Neutrophil (primary cell): ENCODE data around the gene UNC5B.

Experiments
- H3K27ac ChIP-seq: fragments of 200-600 bp; sonication (generic); 2 replicates; pipeline ENCODE4 v1.5.1; 2016; ENCODE audit warnings: mild to moderate bottlenecking, moderate library complexity
- H3K27me3 ChIP-seq: fragments of 200-600 bp; sonication (generic); 2 replicates; pipeline ENCODE4 v1.6.0; 2016; ENCODE audit warnings: mild to moderate bottlenecking
- H3K36me3 ChIP-seq: fragments of 200-600 bp; sonication (generic); 2 replicates; pipeline ENCODE4 v1.5.1; 2017
- H3K4me1 ChIP-seq, 2 experiments: fragments of 200-600 bp in 1 of 2; sonication (generic) in 1 of 2; 1 replicate in 1 of 2; 2 replicates in 1 of 2; pipeline versions ENCODE4 v1.5.1 to v1.6.1; 2013 to 2016; ENCODE audit warnings: low read depth in 1 of 2, low read length in 1 of 2, mild to moderate bottlenecking in 1 of 2, moderate library complexity in 1 of 2; ENCODE audit not compliant: control insufficient read depth in 1 of 2, insufficient read depth in 1 of 2
- H3K4me3 ChIP-seq, 2 experiments: fragments of 200-600 bp in 1 of 2; sonication (generic) in 1 of 2; 1 replicate in 1 of 2; 2 replicates in 1 of 2; pipeline ENCODE4 v1.5.1; 2013 to 2016; ENCODE audit warnings: low read depth in 1 of 2, low read length in 1 of 2, mild to moderate bottlenecking in 1 of 2, moderate library complexity in 1 of 2
- H3K9me3 ChIP-seq: fragments of 200-600 bp; sonication (generic); 2 replicates; pipeline ENCODE4 v1.5.1; 2016
- TF ChIP-seq, protein P1 (sequence below): fragments of 200-600 bp; sonication (generic); IDR thresholded peaks from 2 replicates; pipeline ENCODE4 v1.5.1; 2016; ENCODE audit warnings: antibody characterized with exemption

Gene UNC5B

DNA sequence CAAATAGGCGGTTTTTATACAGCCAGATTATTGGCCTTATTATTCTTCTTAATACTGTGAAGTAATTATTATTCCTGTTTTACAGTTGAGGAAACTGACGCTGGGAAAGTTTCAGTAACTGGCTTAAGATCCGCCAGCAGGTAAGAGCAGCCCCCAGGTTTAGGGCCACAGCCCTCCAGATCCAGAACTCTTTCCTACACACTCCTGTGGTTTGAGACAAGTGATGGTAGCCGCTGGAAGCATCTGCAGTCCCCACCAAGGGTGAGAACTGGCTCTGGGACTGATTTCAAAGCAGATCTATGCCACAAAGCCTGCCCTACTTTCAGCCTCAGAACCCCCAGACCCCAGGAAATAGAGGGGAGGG is 3.0 kb upstream of the UNC5B start:
- Histone ChIP-seq H3K27ac (no peak overlapping the region), H3K27me3 (peaks cover 97% of the 10 kb centered on the region), H3K4me1 (peaks cover 6 to 14% of the 10 kb centered on the region in 2 experiments), H3K9me3 (no peaks in the 10 kb centered on the region), H3K4me3 (no peak overlapping the region), H3K36me3 (no peaks in the 10 kb centered on the region)
- TF ChIP-seq, protein P1, sequence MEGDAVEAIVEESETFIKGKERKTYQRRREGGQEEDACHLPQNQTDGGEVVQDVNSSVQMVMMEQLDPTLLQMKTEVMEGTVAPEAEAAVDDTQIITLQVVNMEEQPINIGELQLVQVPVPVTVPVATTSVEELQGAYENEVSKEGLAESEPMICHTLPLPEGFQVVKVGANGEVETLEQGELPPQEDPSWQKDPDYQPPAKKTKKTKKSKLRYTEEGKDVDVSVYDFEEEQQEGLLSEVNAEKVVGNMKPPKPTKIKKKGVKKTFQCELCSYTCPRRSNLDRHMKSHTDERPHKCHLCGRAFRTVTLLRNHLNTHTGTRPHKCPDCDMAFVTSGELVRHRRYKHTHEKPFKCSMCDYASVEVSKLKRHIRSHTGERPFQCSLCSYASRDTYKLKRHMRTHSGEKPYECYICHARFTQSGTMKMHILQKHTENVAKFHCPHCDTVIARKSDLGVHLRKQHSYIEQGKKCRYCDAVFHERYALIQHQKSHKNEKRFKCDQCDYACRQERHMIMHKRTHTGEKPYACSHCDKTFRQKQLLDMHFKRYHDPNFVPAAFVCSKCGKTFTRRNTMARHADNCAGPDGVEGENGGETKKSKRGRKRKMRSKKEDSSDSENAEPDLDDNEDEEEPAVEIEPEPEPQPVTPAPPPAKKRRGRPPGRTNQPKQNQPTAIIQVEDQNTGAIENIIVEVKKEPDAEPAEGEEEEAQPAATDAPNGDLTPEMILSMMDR: no peak

DNA sequence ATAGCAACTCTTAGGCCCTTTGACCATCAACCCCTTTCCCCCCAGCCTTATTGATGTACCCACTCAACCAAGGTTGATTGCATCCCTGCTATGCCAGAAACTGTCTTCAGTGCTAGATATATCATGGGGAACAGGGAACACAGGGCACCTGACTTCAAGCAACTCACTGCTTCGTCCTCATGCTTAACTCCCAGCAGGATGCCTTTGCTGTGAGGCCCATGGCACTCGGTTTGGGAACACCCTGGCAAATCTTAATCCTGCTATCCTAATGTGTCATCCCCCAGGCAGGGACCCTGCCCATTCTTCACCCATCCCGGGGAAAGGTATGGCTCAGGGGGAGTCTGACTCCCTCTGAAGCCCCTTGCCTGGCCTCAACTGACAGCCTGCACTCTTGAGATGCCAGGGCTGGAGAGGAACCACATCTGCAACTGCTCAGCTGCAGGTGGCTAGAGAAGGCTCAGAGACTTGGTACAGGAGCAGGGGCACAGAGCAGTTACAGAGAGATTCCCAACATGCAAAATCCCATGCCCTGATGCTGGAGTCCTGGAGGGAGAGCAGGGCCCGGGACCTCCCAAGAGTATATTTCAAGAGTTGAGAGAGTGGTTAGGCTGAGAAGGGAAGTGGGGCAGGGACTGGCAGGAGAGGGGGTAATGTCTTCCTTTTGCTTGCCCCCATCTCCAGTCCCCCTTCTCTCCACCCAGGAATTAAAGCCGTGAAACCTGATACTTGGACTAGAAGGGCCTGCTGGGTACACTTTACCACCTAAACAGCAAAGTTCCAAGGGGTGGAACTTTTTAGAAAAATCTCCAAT is 2.4 kb upstream of the UNC5B start:
- Histone ChIP-seq H3K27ac (no peak overlapping the region), H3K9me3 (no peaks in the 10 kb centered on the region), H3K36me3 (no peaks in the 10 kb centered on the region), H3K27me3 (peaks cover 99% of the 10 kb centered on the region), H3K4me3 (no peak overlapping the region), H3K4me1 (peaks cover 6 to 14% of the 10 kb centered on the region in 2 experiments)
- TF ChIP-seq, protein P1: no peak

DNA sequence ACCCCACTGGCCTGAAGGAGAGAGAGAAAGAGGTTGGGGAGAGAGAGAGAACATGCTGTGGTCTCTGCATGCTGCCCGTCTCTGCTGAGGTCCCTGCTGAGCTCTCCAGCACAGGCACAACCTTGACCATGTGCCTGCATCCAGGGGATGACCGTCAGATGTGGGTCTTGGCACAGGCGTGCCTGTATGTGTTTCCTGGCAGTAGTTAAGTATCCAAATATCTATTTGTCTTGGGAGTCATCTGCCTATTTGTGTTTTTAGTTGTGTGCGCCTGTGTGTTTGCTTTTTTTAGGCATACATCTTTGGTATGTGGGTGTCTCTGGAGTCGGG is 1.9 kb upstream of the UNC5B start:
- H3K4me3 ChIP-seq: no peak overlapping the region

DNA sequence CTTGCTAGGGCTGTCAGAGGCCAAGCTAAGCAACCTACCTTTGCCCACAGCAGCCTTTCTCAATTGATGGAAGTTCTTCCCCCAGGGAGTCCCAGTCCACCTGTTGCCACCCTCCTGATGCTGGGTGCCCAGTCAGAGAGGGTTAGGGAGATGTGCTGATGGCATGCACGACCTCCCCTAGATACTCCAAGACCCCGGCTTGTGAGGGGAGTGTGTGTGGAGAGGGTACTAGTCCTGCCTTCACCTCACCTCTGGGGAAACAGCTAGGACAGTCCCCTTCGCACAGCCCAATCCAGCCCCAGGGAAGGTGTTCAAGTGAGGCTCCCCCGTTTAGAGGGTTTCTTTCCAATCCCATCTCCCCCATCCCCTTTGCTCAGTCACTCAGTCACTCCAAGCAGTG is 1.3 kb upstream of the UNC5B start:
- no peak overlapping the region for H3K27ac ChIP-seq
- H3K9me3 ChIP-seq: no peaks in the 10 kb centered on the region
- H3K4me1 ChIP-seq: peaks cover 6 to 14% of the 10 kb centered on the region in 2 experiments
- TF ChIP-seq, protein P1: no peak
- H3K36me3 ChIP-seq: no peaks in the 10 kb centered on the region
- H3K4me3 ChIP-seq: no peak overlapping the region
- H3K27me3 ChIP-seq: peaks cover 99% of the 10 kb centered on the region

More for the DNA sequence above, 1.9 kb upstream of the UNC5B start:
- TF ChIP-seq, protein P1: no peak
- Histone ChIP-seq H3K4me1 (peaks cover 6 to 14% of the 10 kb centered on the region in 2 experiments), H3K9me3 (no peaks in the 10 kb centered on the region), H3K27me3 (peaks cover 99% of the 10 kb centered on the region), H3K27ac (no peak overlapping the region), H3K36me3 (no peaks in the 10 kb centered on the region)

DNA sequence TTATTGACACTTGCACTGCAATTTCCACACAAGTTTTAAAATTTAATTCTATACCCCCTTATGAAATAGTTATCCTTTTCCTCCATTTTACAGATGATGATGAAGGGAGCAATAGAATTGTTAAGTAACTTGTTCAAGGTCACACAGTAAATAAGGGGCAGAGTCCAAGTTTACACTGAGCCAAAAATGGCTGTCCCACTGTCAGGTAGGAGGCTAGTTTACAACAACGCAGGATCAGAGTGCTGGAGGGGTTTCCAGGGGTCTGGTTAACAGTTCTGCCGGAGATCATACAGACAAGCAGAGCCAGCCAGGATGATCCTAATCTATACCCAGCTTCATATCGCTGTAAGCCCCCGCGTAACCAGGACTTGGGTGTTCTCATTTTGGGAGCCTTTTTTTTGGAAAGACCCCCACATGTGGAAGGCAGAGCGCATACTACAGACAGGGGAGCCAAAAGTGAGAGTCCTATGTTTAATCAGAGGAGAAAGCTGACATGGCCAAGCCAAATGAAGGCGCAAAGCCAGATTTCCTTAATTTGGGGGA is 524 bp upstream of the UNC5B start:
- TF ChIP-seq, protein P1: no peak
- H3K4me1 ChIP-seq: peaks cover 6 to 14% of the 10 kb centered on the region in 2 experiments
- no peaks in the 10 kb centered on the region for H3K36me3 ChIP-seq
- H3K9me3 ChIP-seq: no peaks in the 10 kb centered on the region
- H3K27me3 ChIP-seq: peaks cover 99% of the 10 kb centered on the region
- no peak overlapping the region for H3K4me3 ChIP-seq
- no peak overlapping the region for H3K27ac ChIP-seq
